A549 (cell line): ENCODE measurements around the gene TGFB3.

ENCODE experiments used
- BHLHE40 ChIP-seq: IDR thresholded peaks from 2 replicates; pipeline ENCODE4 v1.6.1; 2012; ENCODE audit warnings: low read depth, low read length, inconsistent platforms
- EP300 ChIP-seq, 2 experiments: fragments of >200 bp; sonication (Bioruptor Twin); formaldehyde crosslinking; IDR thresholded peaks; 2 replicates in 1 of 2; 3 replicates in 1 of 2; pipeline ENCODE4 v1.6.1; 2016 to 2017
- ESRRA ChIP-seq: fragments of 150-350 bp; IDR thresholded peaks from 2 replicates; pipeline ENCODE4 v1.6.1; 2014; ENCODE audit warnings: mild to moderate bottlenecking, low read length, borderline replicate concordance
- MYC ChIP-seq: IDR thresholded peaks from 2 replicates; pipeline ENCODE4 v1.6.1; 2012; ENCODE audit warnings: mild to moderate bottlenecking, inconsistent platforms, low read length, improper control_type of control experiment, borderline replicate concordance
- POLR2A ChIP-seq: IDR thresholded peaks from 2 replicates; pipeline ENCODE4 v1.6.1; 2012; ENCODE audit warnings: mild to moderate bottlenecking, low read length
- RNF2 ChIP-seq: fragments of 200-600 bp; sonication (generic); IDR thresholded peaks from 2 replicates; pipeline ENCODE4 v1.6.1; 2016; ENCODE audit warnings: low read depth, mild to moderate bottlenecking, antibody characterized with exemption, moderate library complexity, borderline replicate concordance
- SREBF2 ChIP-seq: fragments of 450-650 bp; IDR thresholded peaks from 2 replicates; pipeline ENCODE4 v1.6.1; 2014; ENCODE audit warnings: mild to moderate bottlenecking, moderate library complexity
- TF ChIP-seq, protein P1 (sequence below): fragments of >200 bp; sonication (Bioruptor Twin); formaldehyde crosslinking; IDR thresholded peaks from 3 replicates; pipeline ENCODE4 v1.5.1; 2016
- TF ChIP-seq, protein P2 (sequence below): fragments of 250-450 bp; sonication (Bioruptor Pico); IDR thresholded peaks from 2 replicates; pipeline ENCODE4 v1.5.0; 2021; ENCODE audit warnings: mild to moderate bottlenecking, moderate library complexity, borderline replicate concordance
- TF ChIP-seq, protein P3 (sequence below): IDR thresholded peaks from 2 replicates; pipeline ENCODE4 v1.6.1; 2012; ENCODE audit warnings: low read depth, borderline replicate concordance
- TF ChIP-seq, protein P4 (sequence below): fragments of >200 bp; sonication (Bioruptor Twin); formaldehyde crosslinking; IDR thresholded peaks from 3 replicates; pipeline ENCODE4 v1.6.1; 2016

DNA sequence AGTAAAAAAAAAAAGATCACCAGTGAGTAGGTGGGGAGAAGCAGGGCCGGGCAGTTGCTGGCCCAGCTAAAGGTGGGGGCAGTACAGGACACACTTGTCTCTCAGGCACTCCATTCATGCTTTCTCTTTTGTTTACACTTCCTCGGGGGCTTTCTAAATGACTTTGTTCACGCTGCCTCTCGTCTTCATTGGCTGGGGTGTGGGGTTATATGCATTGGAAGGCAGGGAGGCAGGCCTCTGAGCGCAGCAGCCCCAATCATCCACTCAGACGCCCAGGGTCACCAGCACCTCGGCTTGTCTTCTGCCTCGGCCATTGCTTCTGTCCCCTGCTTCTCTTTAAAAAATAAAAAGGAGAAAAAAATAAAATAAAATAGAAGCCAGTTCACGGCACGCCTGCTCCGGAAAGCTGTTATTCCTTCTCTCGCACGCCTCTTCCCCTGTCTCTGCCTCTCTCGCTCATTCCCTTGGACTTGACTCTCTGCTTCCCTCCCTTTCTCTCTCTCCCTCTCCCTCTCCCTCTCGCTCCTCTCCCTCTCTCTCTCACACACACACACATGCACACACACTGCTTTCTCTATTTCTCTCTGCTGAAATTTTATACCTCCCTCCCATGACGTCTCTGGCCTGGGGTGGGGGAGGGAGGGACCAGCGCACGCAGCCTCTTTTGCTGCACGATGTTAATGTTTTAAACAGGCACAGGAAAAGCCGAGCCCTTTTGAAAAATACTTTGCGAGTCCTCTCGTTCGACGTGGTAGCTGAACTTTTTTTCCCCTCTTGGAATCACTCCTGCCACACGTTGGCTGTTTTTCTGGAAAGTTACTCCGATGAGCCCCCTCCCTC lies at the start of gene TGFB3:
- TF ChIP-seq, protein P1, sequence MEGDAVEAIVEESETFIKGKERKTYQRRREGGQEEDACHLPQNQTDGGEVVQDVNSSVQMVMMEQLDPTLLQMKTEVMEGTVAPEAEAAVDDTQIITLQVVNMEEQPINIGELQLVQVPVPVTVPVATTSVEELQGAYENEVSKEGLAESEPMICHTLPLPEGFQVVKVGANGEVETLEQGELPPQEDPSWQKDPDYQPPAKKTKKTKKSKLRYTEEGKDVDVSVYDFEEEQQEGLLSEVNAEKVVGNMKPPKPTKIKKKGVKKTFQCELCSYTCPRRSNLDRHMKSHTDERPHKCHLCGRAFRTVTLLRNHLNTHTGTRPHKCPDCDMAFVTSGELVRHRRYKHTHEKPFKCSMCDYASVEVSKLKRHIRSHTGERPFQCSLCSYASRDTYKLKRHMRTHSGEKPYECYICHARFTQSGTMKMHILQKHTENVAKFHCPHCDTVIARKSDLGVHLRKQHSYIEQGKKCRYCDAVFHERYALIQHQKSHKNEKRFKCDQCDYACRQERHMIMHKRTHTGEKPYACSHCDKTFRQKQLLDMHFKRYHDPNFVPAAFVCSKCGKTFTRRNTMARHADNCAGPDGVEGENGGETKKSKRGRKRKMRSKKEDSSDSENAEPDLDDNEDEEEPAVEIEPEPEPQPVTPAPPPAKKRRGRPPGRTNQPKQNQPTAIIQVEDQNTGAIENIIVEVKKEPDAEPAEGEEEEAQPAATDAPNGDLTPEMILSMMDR = no peak
- TF ChIP-seq POLR2A = no peak
- no peak for TF ChIP-seq BHLHE40
- TF ChIP-seq, protein P2, sequence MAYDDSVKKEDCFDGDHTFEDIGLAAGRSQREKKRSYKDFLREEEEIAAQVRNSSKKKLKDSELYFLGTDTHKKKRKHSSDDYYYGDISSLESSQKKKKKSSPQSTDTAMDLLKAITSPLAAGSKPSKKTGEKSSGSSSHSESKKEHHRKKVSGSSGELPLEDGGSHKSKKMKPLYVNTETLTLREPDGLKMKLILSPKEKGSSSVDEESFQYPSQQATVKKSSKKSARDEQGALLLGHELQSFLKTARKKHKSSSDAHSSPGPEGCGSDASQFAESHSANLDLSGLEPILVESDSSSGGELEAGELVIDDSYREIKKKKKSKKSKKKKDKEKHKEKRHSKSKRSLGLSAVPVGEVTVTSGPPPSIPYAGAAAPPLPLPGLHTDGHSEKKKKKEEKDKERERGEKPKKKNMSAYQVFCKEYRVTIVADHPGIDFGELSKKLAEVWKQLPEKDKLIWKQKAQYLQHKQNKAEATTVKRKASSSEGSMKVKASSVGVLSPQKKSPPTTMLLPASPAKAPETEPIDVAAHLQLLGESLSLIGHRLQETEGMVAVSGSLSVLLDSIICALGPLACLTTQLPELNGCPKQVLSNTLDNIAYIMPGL (CRISPR knock-in tag) = no peak
- no peak for TF ChIP-seq MYC
- TF ChIP-seq EP300 (IDR thresholded peaks at IDR 0.05) = no peak
- TF ChIP-seq ESRRA = no peak
- TF ChIP-seq RNF2 = no peak
- TF ChIP-seq, protein P3, sequence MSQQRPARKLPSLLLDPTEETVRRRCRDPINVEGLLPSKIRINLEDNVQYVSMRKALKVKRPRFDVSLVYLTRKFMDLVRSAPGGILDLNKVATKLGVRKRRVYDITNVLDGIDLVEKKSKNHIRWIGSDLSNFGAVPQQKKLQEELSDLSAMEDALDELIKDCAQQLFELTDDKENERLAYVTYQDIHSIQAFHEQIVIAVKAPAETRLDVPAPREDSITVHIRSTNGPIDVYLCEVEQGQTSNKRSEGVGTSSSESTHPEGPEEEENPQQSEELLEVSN = no peak
- TF ChIP-seq, protein P4, sequence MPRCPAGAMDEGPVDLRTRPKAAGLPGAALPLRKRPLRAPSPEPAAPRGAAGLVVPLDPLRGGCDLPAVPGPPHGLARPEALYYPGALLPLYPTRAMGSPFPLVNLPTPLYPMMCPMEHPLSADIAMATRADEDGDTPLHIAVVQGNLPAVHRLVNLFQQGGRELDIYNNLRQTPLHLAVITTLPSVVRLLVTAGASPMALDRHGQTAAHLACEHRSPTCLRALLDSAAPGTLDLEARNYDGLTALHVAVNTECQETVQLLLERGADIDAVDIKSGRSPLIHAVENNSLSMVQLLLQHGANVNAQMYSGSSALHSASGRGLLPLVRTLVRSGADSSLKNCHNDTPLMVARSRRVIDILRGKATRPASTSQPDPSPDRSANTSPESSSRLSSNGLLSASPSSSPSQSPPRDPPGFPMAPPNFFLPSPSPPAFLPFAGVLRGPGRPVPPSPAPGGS = no peak
- TF ChIP-seq SREBF2 = no peak
